Karpas-422 (cell line): Measurements from ENCODE around the gene GOLGA8B. TPM values are rescaled to one million over a fixed set of nuclear protein-coding genes. Genes with fewer than 3 reads are reported as not detected.
"Not testable (repeated sequence)": the region's sequence is repeated elsewhere in the genome, so short reads cannot be mapped to it uniquely, and the experiment has no call there.

Source experiments
- DNase-seq: peaks from one replicate; pipeline ENCODE4 v3.0.0-alpha.2; 2015
- H2AFZ ChIP-seq: fragments of 200-600 bp; sonication (generic); 2 replicates; pipeline ENCODE4 v1.6.1; 2014; ENCODE audit warnings: antibody characterized with exemption, low read length, mixed read lengths
- H3K27ac ChIP-seq: fragments of 200-600 bp; sonication (generic); 2 replicates; pipeline ENCODE4 v1.5.1; 2014; ENCODE audit warnings: mild to moderate bottlenecking, low read length, moderate library complexity
- H3K27me3 ChIP-seq: fragments of 200-600 bp; sonication (generic); 2 replicates; pipeline ENCODE4 v1.6.1; 2014; ENCODE audit warnings: low read length, mixed read lengths
- H3K36me3 ChIP-seq: fragments of 200-600 bp; sonication (generic); 2 replicates; pipeline ENCODE4 v1.6.1; 2014; ENCODE audit warnings: low read length, mixed read lengths; ENCODE audit not compliant: insufficient read depth
- H3K4me1 ChIP-seq: fragments of 200-600 bp; sonication (generic); 2 replicates; pipeline ENCODE4 v1.6.1; 2014; ENCODE audit warnings: mild to moderate bottlenecking, low read length, mixed read lengths
- H3K4me2 ChIP-seq: fragments of 200-600 bp; sonication (generic); 2 replicates; pipeline ENCODE4 v1.6.1; 2014; ENCODE audit warnings: low read length, low read depth, mild to moderate bottlenecking; ENCODE audit not compliant: poor library complexity, severe bottlenecking
- H3K4me3 ChIP-seq: fragments of 200-600 bp; sonication (generic); 2 replicates; pipeline ENCODE4 v1.5.1; 2014; ENCODE audit warnings: mild to moderate bottlenecking, antibody characterized with exemption, low read length, mixed read lengths
- H3K79me2 ChIP-seq: fragments of 200-600 bp; sonication (generic); 2 replicates; pipeline ENCODE4 v1.6.1; 2014; ENCODE audit warnings: mild to moderate bottlenecking, low read length, mixed read lengths
- H3K9ac ChIP-seq: fragments of 200-600 bp; sonication (generic); 2 replicates; pipeline ENCODE4 v1.6.0; 2014; ENCODE audit warnings: low read length
- H3K9me2 ChIP-seq: fragments of 200-600 bp; sonication (generic), shearing (Covaris generic); replicated peaks from 2 replicates; pipeline ENCODE4 v1.6.0; 2014; ENCODE audit warnings: mild to moderate bottlenecking, low read length, moderate library complexity; ENCODE audit not compliant: insufficient read depth
- H3K9me3 ChIP-seq: fragments of 300-700, 200-600 bp; sonication (generic); 2 replicates; pipeline ENCODE4 v1.6.1; 2014; ENCODE audit warnings: low read length, mixed read lengths
- H4K20me1 ChIP-seq: fragments of 200-600 bp; sonication (generic); 2 replicates; pipeline ENCODE4 v1.6.1; 2014; ENCODE audit warnings: mild to moderate bottlenecking, antibody characterized with exemption, low read length, low read depth; ENCODE audit not compliant: insufficient read depth
- total RNA-seq: library from RNA; depleted of rRNA; stranded (reverse); fragments of >200 nt; shearing (Covaris generic); gene quantifications from 2 replicates; pipeline ENCODE4 v1.2.3, GENCODE V29; 2014; ENCODE audit warnings: low replicate concordance; rRNA removed

GOLGA8B gene
- total RNA-seq = 96.7 and 186 TPM in 2 replicates

GRCh38 chr15:34583399-34584329 is at the start of gene GOLGA8B:
TSS of gene GOLGA8B (minus strand) at chr15:34583651. CDS start at chr15:34535912, 47,739 bp downstream.
- Histone ChIP-seq H3K4me2 (peak within 1 kb of the TSS; percentile 99), H3K9me2 (no peaks in the 10 kb centered on the region), H3K36me3 (no peaks in the 10 kb centered on the region), H3K9ac (peak within 1 kb of the TSS; percentile 96), H4K20me1 (peaks cover 16% of the 10 kb centered on the region; the same call in 1 of the 2 replicates), H3K27ac (0 out of 2 replicates have a peak within 1 kb of the TSS, but pooled peaks have one; percentile 11), H3K4me3 (peak within 1 kb of the TSS; percentile 97), H3K27me3 (no peaks in the 10 kb centered on the region), H2AFZ (peak within 1 kb of the TSS; percentile 92), H3K79me2 (peaks cover 47% of the 10 kb centered on the region), H3K9me3 (no peaks in the 10 kb centered on the region), H3K4me1 (peaks cover 26% of the 10 kb centered on the region)
- DNase-seq = peak; percentile 89

- not testable (repeated sequence) for H3K9me3 ChIP-seq, H3K4me1 ChIP-seq, H3K9me2 ChIP-seq
These were observed 49.7 kb upstream of the GOLGA8B start for GRCh38 chr15:34633165-34633564.

GRCh38 chr15:34628577-34629152 is 45.2 kb upstream of the GOLGA8B start:
- Histone ChIP-seq H3K79me2 (no peaks in the 10 kb centered on the region), H3K4me1 (no peaks in the 10 kb centered on the region), H3K9ac (no peak overlapping the region), H3K27ac (no peak overlapping the region), H3K36me3 (no peaks in the 10 kb centered on the region), H4K20me1 (no peaks in the 10 kb centered on the region), H3K4me2 (no peak overlapping the region), H3K4me3 (no peak overlapping the region), H3K9me2 (no peaks in the 10 kb centered on the region), H3K9me3 (no peaks in the 10 kb centered on the region), H3K27me3 (no peaks in the 10 kb centered on the region), H2AFZ (no peak overlapping the region)
- no peak for DNase-seq

More at GRCh38 chr15:34633165-34633564, 49.7 kb upstream of the GOLGA8B start:
- not testable (repeated sequence) for DNase-seq, H3K9ac ChIP-seq, H4K20me1 ChIP-seq, H3K79me2 ChIP-seq, H3K27me3 ChIP-seq, H3K4me3 ChIP-seq, H3K4me2 ChIP-seq, H3K36me3 ChIP-seq, H2AFZ ChIP-seq, H3K27ac ChIP-seq

GRCh38 chr15:34625007-34625406 is 41.6 kb upstream of the GOLGA8B start:
- H3K9me2 ChIP-seq = no peaks in the 10 kb centered on the region
- H3K79me2 ChIP-seq = no peaks in the 10 kb centered on the region
- no peak overlapping the region for H2AFZ ChIP-seq
- H3K36me3 ChIP-seq = no peaks in the 10 kb centered on the region
- no peaks in the 10 kb centered on the region for H3K9me3 ChIP-seq
- no peaks in the 10 kb centered on the region for H3K4me1 ChIP-seq
- H3K9ac ChIP-seq = no peak overlapping the region
- no peaks in the 10 kb centered on the region for H4K20me1 ChIP-seq
- H3K27ac ChIP-seq = no peak overlapping the region
- no peak overlapping the region for H3K4me2 ChIP-seq
- DNase-seq = no peak
- no peak overlapping the region for H3K4me3 ChIP-seq
- no peaks in the 10 kb centered on the region for H3K27me3 ChIP-seq

GRCh38 chr15:34621675-34622074 is 38.2 kb upstream of the GOLGA8B start:
- no peak for DNase-seq
- H3K9ac ChIP-seq = no peak overlapping the region
- H2AFZ ChIP-seq = no peak overlapping the region
- H3K27ac ChIP-seq = no peak overlapping the region
- no peaks in the 10 kb centered on the region for H3K27me3 ChIP-seq
- no peaks in the 10 kb centered on the region for H4K20me1 ChIP-seq
- H3K4me2 ChIP-seq = no peak overlapping the region
- H3K4me3 ChIP-seq = no peak overlapping the region
- no peaks in the 10 kb centered on the region for H3K9me2 ChIP-seq
- no peaks in the 10 kb centered on the region for H3K4me1 ChIP-seq
- no peaks in the 10 kb centered on the region for H3K9me3 ChIP-seq
- H3K79me2 ChIP-seq = no peaks in the 10 kb centered on the region
- no peaks in the 10 kb centered on the region for H3K36me3 ChIP-seq

GRCh38 chr15:34620814-34621213 is 37.4 kb upstream of the GOLGA8B start:
- no peaks in the 10 kb centered on the region for H3K27me3 ChIP-seq
- no peaks in the 10 kb centered on the region for H3K79me2 ChIP-seq
- H3K9me3 ChIP-seq = no peaks in the 10 kb centered on the region
- no peak overlapping the region for H3K4me2 ChIP-seq
- no peaks in the 10 kb centered on the region for H3K36me3 ChIP-seq
- H4K20me1 ChIP-seq = no peaks in the 10 kb centered on the region
- no peak overlapping the region for H2AFZ ChIP-seq
- no peak overlapping the region for H3K27ac ChIP-seq
- no peak overlapping the region for H3K9ac ChIP-seq
- H3K9me2 ChIP-seq = no peaks in the 10 kb centered on the region
- no peak overlapping the region for H3K4me3 ChIP-seq
- no peaks in the 10 kb centered on the region for H3K4me1 ChIP-seq
- no peak for DNase-seq

- Histone ChIP-seq H3K4me3 (no peak overlapping the region), H3K4me1 (no peaks in the 10 kb centered on the region), H3K27ac (no peak overlapping the region), H3K36me3 (no peaks in the 10 kb centered on the region), H3K9me2 (no peaks in the 10 kb centered on the region), H4K20me1 (no peaks in the 10 kb centered on the region), H3K4me2 (no peak overlapping the region), H2AFZ (no peak overlapping the region), H3K9me3 (no peaks in the 10 kb centered on the region), H3K79me2 (no peaks in the 10 kb centered on the region), H3K27me3 (no peaks in the 10 kb centered on the region), H3K9ac (no peak overlapping the region)
- no peak for DNase-seq
These were observed 36.7 kb upstream of the GOLGA8B start for GRCh38 chr15:34620142-34620541.

GRCh38 chr15:34619151-34619550 is 35.7 kb upstream of the GOLGA8B start:
- no peaks in the 10 kb centered on the region for H3K9me3 ChIP-seq
- no peaks in the 10 kb centered on the region for H3K79me2 ChIP-seq
- no peak overlapping the region for H3K9ac ChIP-seq
- no peak overlapping the region for H3K4me2 ChIP-seq
- H3K27me3 ChIP-seq = no peaks in the 10 kb centered on the region
- H3K27ac ChIP-seq = no peak overlapping the region
- no peaks in the 10 kb centered on the region for H3K4me1 ChIP-seq
- no peaks in the 10 kb centered on the region for H3K9me2 ChIP-seq
- H3K4me3 ChIP-seq = no peak overlapping the region
- H3K36me3 ChIP-seq = no peaks in the 10 kb centered on the region
- no peak overlapping the region for H2AFZ ChIP-seq
- no peak for DNase-seq
- H4K20me1 ChIP-seq = no peaks in the 10 kb centered on the region
